GM21576 (cell line): ENCODE measurements around the gene ZNF625.

Source experiments
- ATAC-seq: cut with Tn5 transposase; IDR thresholded peaks from one replicate; pipeline ENCODE4 v1.9.1; 2021; ENCODE audit warnings: mild to moderate bottlenecking, moderate library complexity; ENCODE audit not compliant: unreplicated experiment

Gene ZNF625

DNA sequence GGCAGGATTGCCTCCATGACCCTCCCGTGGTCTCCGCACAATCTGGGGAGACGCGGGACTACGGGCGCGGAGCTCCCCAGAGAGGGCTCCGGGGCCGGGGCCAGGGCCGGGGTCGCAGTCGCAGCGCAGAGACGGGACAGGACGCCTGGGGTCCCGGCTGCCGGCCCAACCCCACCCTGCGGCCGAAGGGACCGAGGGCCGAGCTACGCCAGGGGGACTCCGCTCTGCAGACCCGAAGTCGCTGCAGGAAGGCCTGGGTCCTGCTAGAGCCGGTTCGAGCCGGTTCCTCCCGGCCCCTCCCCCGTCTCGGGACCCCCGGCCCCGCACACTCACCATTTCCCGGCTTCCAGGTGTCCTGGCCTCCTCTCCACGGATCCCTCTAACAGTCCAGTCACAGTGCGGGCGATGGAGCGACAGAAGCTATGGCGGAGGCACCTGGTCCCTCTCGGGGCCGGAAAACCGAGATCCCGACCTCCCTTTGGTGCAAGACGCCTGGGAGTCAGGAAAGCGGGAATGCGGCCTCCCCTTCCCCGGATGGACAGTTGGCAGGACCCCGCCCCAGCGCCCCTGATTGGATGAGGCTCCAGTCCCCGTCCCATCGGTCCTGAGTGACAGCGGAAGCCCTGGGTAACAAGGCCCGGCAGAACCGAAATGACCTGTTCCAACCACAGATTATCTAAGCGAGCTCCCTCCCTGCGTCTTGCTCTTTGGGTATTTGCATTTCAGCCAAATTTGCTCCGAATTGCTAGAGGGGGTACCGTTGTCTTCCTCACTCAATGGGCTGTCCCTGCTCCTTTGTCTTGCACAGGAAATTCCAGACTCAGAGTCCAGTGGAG, at the start of gene ZNF625:
Gene ZNF625, minus strand, starts transcription at position 512 of the 836 bp plus-strand sequence. Its CDS starts 176 bp downstream, at position 336.
- ATAC-seq = peak; percentile 83

- ATAC-seq = no peak
Observed at GRCh38 chr19:12205296-12205695, 48.8 kb upstream of the ZNF625 start.

- ATAC-seq = no peak
Observed at GRCh38 chr19:12202250-12202649, 45.7 kb upstream of the ZNF625 start.

- no peak for ATAC-seq
Observed at GRCh38 chr19:12199757-12200419, 43.4 kb upstream of the ZNF625 start.

- ATAC-seq = no peak
Observed at GRCh38 chr19:12198136-12198535, 41.6 kb upstream of the ZNF625 start.

DNA sequence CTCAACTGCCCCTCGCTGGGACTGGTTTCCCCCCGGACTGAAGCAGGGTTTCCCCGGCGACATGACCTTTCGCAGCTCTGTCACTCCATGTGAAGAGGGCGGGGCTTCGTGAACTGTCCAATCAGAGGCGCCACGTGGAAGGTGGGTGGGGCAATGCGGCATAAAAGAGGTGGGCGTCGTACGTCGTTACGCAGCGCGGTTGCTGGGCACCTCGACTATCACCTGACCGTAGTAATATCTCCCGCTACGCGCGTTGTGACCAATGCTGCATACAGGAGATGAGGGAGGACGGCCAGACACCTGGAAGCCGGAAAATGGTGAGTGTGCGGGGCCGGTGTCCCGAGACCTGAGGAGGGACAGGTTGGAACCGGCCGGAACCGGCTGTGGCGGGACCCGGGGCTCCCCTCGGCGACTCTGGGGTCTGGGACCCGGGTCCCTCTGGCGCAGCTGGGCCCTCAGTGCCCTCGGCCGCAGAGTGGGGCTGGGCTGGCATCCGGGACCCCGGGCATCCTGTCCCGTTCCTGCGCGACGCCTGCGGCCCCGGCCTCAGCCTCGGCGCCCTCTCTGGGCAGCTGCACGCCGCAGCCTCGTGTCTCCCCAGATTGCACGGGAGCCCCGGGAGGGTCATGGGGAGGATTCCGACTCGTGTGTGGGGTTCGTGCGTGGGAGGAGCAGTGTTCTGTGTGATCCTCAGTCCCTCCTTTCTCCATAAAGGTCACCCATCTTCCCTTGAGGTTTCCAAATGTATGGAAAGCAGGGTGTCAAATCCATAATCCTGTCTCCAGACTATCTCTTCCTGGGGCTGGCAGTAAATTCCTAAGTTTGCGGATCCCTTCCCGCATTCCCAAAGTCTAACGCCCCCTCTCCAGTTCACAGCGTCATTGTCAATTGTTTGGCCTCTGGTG, 38.5 kb upstream of the ZNF625 start:
- ATAC-seq = no peak

- no peak for ATAC-seq
Observed at GRCh38 chr19:12187625-12188024, 31.1 kb upstream of the ZNF625 start.

DNA sequence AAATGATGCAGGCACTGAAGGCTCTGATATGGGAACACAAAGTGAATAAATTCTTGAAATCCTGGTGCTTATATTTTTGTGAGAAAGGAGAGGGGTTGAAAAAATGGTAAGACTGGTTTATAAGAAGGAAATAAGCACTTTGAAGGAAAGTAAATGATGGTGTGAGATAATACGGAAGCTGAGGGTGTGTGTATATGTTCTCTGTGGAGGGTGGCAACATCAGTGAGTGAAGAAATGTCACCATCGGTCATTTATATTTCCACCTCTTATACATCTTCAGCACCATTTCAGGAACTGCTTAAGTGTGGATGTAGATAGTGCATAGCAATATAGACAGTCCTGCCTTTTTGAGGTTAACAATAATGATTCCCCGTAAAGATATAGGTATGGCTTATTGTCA, 23.8 kb upstream of the ZNF625 start:
- ATAC-seq = no peak

DNA sequence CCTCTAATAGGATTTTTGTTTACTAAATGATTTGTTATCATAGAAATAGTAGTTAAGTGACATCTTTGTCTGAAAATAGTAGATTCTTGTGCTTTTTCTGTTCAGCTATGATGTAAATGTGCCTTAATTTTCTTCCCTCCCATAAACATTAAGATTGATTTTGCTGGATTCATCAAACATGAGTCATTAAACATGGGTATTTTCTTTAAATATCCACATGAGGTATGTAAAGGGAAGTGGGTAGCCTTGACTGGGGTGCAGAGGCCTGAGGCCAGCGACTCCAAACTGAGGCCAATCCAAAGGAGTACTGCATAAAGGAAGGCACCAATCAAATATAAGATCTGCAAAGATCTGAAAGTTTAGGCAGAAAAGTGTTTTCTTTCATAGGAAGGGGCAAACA, 10.1 kb upstream of the ZNF625 start:
- no peak for ATAC-seq

GRCh38 chr19:12163826-12164225, 7.3 kb upstream of the ZNF625 start:
- ATAC-seq = no peak

GRCh38 chr19:12162882-12163806, 6.6 kb upstream of the ZNF625 start, which contains the start of gene ZNF136:
TSS of gene ZNF136 (plus strand) at chr19:12163096. CDS start at chr19:12163204, 108 bp downstream.
- ATAC-seq = peak; percentile 95

DNA sequence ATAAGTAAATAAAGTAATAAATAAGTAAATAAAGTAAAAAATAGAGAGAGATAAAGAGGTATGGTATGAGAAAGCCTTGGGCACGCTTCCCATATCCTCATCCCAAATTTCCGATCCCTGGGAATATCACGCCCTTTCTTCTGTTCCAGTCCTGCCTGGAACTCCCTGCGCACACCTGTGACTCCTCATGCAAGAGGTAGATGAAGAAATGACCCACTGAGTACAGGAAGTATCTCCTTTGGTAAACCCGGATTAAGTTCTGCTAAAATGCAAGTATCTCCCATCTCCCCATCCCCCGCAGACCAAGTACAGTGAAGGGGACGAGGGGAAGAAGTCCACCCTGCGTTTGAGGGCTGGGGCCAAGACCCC, 6.0 kb upstream of the ZNF625 start:
- ATAC-seq = peak; percentile 9

DNA sequence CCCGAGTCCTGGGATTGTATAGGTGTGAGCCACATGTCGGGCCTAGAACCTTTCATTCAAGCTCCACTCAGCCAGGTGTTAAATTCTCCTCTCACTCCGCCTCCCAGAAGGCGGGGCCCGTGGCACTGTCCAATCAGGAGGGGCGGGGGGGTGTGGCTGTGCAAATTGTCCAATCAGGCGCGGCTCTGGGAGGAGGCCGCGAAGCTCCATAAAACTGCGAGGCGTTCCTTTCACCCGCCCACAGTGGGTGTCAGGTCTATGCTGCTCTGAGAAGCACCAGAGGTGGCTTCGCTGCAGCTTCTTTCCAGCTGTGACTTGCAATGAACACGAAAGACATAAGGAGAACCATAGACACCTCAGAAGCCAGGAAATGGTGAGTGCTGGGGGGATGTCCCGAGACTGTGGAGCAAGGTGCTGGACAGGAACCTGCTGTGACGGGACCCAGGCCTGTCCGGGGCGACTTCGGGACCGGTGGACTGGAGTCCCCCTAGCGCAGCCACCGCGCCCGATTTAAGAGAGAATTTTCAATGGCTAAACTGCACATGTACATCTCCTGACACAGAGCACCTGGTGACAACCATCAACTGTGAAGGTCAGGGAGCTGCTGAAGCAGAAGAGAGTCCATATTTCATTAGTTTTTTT, 3.4 kb upstream of the ZNF625 start:
- ATAC-seq = no peak

- no peak for ATAC-seq
Observed at GRCh38 chr19:12155324-12155860, 1.1 kb downstream of the ZNF625 start.

DNA sequence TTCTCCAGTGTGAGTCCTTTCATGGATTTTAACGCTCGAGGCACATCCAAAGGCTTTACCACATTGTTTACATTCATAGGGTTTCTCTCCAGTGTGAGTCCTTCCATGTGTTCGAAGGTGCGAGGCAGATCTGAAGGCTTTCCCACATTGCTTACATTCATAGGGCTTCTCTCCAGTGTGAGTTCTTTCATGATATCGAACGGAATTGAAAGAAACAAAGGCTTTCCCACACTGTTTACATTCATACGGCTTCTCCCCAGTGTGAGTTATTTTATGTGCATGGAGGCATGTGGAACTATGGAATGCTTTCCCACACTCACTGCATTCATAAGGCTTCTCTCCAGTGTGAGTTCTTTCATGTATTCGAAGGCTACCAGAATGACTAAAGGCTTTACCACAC, 11.2 kb downstream of the ZNF625 start:
- ATAC-seq = no peak

DNA sequence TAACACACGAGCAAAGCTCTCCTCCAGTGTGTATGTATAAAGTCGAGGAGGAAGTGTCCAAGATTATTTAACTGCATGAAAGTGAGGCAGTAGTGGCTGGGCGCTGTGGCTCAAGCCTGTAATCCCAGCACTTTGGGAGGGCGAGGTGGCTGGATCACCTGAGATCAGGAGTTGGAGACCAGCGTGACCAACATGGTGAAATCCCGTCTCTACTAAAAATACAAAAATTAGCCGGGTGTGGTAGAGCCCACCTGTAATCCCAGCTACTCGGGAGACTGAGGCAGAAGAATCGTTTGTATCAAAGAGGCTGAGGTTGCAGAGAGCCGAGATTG, 15.2 kb downstream of the ZNF625 start:
- no peak for ATAC-seq

GRCh38 chr19:12140545-12141404, 15.8 kb downstream of the ZNF625 start:
- ATAC-seq = no peak

GRCh38 chr19:12139885-12140544, 16.5 kb downstream of the ZNF625 start, which contains the start of gene ZNF20:
TSS of gene ZNF20 (minus strand) at chr19:12140350. CDS start at chr19:12140182, 168 bp downstream.
- ATAC-seq = peak; percentile 87
